Measurements from ENCODE around the gene SLC25A44.

The SLC25A44 gene

GRCh38 chr1:156193488-156194299 lies at the start of gene SLC25A44:
Gene SLC25A44 (plus strand): TSS chr1:156194104. CDS start chr1:156199848, 5,744 bp downstream.
- DNase-seq (ENCODE audit: low read depth in 2 of 3, low spot score in 2 of 3) = peak; percentile 87 to 89 (median 88)

- DNase-seq (ENCODE audit: low read depth in 2 of 3, low spot score in 2 of 3) = no peak
These were observed 49.2 kb upstream of the SLC25A44 start for GRCh38 chr1:156144742-156145141.

- no peak for DNase-seq (ENCODE audit: low read depth in 2 of 3, low spot score in 2 of 3)
These were observed 48.3 kb upstream of the SLC25A44 start for GRCh38 chr1:156145650-156146019.

- DNase-seq (ENCODE audit: low read depth in 2 of 3, low spot score in 2 of 3) = no peak
These were observed 47.7 kb upstream of the SLC25A44 start for GRCh38 chr1:156146020-156146768.

- DNase-seq (ENCODE audit: low read depth in 2 of 3, low spot score in 2 of 3) = no peak
These were observed 47.0 kb upstream of the SLC25A44 start for GRCh38 chr1:156146769-156147405.

- DNase-seq (ENCODE audit: low read depth in 2 of 3, low spot score in 2 of 3) = no peak
These were observed 45.7 kb upstream of the SLC25A44 start for GRCh38 chr1:156148216-156148615.

GRCh38 chr1:156149374-156150332 lies 44.3 kb upstream of the SLC25A44 start:
- no peak for DNase-seq (ENCODE audit: low read depth in 2 of 3, low spot score in 2 of 3)

GRCh38 chr1:156150333-156151011 lies 43.4 kb upstream of the SLC25A44 start:
- DNase-seq (ENCODE audit: low read depth in 2 of 3, low spot score in 2 of 3) = no peak

GRCh38 chr1:156151093-156151688 lies 42.7 kb upstream of the SLC25A44 start:
- no peak for DNase-seq (ENCODE audit: low read depth in 2 of 3, low spot score in 2 of 3)

GRCh38 chr1:156152628-156153027 lies 41.3 kb upstream of the SLC25A44 start:
- DNase-seq (ENCODE audit: low read depth in 2 of 3, low spot score in 2 of 3) = no peak

- no peak for DNase-seq (ENCODE audit: low read depth in 2 of 3, low spot score in 2 of 3)
These were observed 40.5 kb upstream of the SLC25A44 start, which contains the start of gene SEMA4A for GRCh38 chr1:156153362-156153761. Gene SEMA4A (plus strand): TSS chr1:156153585. CDS start chr1:156154579, 994 bp downstream.

GRCh38 chr1:156154317-156154749 lies 39.6 kb upstream of the SLC25A44 start:
- no peak for DNase-seq (ENCODE audit: low read depth in 2 of 3, low spot score in 2 of 3)

GRCh38 chr1:156155756-156156510 lies 38.0 kb upstream of the SLC25A44 start:
- DNase-seq (ENCODE audit: low read depth in 2 of 3, low spot score in 2 of 3) = no peak

- no peak for DNase-seq (ENCODE audit: low read depth in 2 of 3, low spot score in 2 of 3)
These were observed 36.4 kb upstream of the SLC25A44 start for GRCh38 chr1:156157506-156157905.

- DNase-seq (ENCODE audit: low read depth in 2 of 3, low spot score in 2 of 3) = no peak
These were observed 35.9 kb upstream of the SLC25A44 start for GRCh38 chr1:156157966-156158365.

- DNase-seq (ENCODE audit: low read depth in 2 of 3, low spot score in 2 of 3) = no peak
These were observed 33.7 kb upstream of the SLC25A44 start for GRCh38 chr1:156160000-156160742.

GRCh38 chr1:156160743-156161171 lies 33.1 kb upstream of the SLC25A44 start:
- peak in 1 of 3 experiments; percentile 69 for DNase-seq (ENCODE audit: low read depth in 2 of 3, low spot score in 2 of 3)

- DNase-seq (ENCODE audit: low read depth in 2 of 3, low spot score in 2 of 3) = no peak
These were observed 31.4 kb upstream of the SLC25A44 start for GRCh38 chr1:156162430-156163037.

Measured in activated CD8-positive, alpha-beta memory T cell treated with anti-CD3 and anti-CD28 coated beads for 48 hours (primary cell).